ENCODE measurements around the gene FHL5. TPM values are rescaled to one million over a fixed set of nuclear protein-coding genes. Genes with fewer than 3 reads are reported as not detected.
"Not testable (repeated sequence)": the region's sequence is repeated elsewhere in the genome, so short reads cannot be mapped to it uniquely, and the experiment has no call there.

Gene FHL5
- polyA plus RNA-seq, 1 donor = 1.7 TPM

DNA sequence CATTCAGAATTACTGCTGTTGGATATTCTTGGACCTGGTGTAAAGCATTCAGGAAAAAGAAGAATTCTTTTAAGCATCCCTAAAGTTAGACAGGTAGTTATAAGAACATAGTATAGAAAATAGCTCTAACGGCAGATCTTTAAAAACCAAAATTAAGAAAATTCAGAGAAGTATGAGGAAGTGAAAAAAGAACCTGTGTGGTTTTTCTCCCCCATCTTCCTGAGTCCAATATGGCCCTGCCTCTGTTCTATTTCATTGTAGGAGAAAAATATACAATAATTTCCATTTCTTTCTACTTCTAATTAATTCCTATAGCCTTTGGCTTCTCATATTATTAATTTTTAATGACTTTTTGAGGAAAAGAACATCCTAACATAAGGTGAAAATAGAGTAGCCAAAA lies 47.1 kb downstream of the FHL5 start:
- DNase-seq (ENCODE audit: low read depth) = no peak

GRCh38 chr6:96611342-96611991 lies 48.5 kb downstream of the FHL5 start:
- no peak for DNase-seq (ENCODE audit: low read depth)

GRCh38 chr6:96613291-96613999 lies 50.5 kb downstream of the FHL5 start:
- no peak for DNase-seq (ENCODE audit: low read depth)

DNA sequence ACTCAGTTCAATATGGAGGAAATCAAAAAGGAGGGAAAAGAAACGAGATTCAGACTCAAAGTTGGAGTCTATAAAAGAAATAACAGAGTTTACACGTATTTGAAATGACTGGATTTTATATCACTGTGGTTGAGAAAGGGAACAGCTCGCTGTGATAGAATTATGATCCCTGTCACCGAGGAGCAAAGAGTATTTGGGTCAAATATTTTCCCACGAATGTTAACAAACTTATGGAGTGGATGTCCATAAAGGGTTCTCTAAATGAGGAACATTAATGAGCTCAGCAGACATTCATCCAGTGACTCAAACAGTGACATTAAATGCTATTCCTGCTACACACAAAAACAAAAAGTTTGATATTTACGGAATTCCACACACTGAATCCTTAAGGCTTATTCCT lies 57.9 kb downstream of the FHL5 start:
- DNase-seq (ENCODE audit: low read depth) = no peak

- DNase-seq (ENCODE audit: low read depth) = no peak
Measured at GRCh38 chr6:96621983-96622382, 59.1 kb downstream of the FHL5 start.

DNA sequence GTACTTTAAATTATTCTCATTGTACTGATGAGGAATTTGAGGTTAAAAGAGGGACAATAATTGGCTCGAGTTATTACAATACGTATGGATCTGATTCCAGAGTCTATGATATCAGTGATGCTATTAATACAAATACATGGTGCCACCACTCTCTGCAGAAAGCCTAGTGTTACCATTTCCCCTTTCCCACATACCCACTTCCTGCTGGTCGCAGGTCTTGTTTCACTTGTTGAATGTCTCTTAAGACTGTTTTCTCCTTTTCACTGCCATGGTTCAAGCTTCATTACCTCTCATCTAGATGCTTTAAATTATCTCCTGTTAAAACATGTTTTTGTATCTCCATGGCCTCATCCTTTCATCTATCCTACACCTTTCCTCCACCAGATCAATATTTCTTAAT lies 62.0 kb downstream of the FHL5 start:
- no peak for DNase-seq (ENCODE audit: low read depth)

DNA sequence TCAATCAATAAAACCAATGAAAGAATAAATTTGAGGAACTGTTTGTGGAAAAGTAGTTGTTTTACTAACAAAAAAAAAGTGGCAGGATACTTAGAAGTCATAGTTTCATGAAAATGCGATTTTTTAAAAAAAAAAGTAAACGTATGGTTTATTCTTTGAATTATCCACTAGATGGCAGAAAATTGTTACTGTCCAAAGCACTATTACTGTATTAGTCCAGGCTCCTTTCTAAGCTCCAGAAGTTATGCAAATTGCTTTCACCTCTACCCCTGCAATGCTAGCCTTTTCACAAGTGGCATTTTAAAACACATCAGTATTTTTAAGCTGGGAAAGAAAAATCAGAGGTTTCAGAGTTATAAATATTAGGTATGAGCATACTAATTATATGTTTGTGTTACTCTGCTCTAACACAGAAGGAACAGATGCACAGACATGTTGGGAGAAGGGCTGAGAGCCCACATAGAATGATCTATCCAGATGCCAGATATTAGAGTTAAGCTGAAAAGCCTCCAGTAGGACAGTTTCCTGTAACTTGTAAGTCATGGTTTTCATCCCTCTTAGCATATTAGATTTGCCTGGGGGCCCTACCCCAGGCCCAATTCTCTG lies 63.9 kb downstream of the FHL5 start:
- peak; percentile 6 for DNase-seq (ENCODE audit: low read depth)

DNA sequence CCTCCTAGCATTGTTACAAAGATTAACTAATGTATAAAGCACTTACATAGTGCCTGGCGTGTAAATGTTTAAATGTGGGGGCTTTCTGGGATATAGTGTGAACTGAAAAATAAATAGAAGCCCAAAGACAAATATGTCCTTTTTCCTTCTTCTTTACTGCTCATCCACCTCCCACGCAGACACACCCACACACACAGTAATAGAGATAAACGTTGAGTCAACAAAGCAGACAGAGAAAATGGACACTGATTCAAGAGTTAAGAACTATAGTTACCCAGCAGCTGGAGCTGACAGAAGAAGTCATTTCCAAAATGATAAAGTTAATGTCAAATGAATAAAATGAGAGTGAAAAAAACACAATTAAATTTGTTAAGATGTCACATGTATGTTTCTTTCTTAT lies 68.3 kb downstream of the FHL5 start:
- DNase-seq (ENCODE audit: low read depth) = no peak

DNA sequence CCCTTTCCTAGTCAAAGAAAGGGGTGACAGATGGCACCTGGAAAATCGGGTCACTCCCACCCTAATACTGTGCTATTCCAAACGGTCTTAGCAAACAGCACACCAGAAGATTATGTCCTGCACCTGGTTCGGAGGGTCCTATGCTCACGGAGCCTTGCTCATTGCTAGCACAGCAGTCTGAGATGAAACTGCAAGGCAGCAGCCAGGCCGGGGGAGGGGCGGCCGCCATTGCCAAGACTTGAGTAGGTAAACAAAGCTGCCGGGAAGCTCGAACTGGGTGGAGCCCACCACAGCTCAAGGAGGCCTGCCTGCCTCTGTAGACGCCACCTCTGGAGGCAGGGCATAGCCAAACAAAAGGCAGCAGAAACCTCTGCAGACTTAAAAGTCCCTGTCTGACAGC lies 75.1 kb downstream of the FHL5 start:
- not testable (repeated sequence) for DNase-seq (ENCODE audit: low read depth)

DNA sequence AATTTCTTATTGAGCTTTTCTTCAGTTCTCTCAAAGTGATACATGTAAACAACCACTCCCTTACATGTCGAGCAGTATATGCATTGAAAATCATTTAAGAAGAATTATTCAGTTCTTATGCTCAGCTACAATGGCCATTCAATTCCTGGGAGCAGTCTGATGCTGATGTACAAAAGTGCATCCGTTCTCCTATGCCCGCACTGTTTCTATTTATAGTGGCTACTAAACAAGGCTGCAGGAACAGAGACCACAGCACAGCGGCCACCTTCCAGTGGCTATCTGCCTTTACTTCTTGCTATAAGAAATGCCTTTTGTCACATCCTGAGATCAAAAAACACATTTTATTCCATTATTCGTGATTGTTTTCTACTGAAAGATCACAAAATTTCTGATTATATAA lies 82.2 kb downstream of the FHL5 start:
- DNase-seq (ENCODE audit: low read depth) = no peak

- no peak for DNase-seq (ENCODE audit: low read depth)
Measured at GRCh38 chr6:96649926-96650325, 87.0 kb downstream of the FHL5 start.

- DNase-seq (ENCODE audit: low read depth) = no peak
Measured at GRCh38 chr6:96651816-96652215, 88.9 kb downstream of the FHL5 start.

GRCh38 chr6:96652552-96652951 lies 89.6 kb downstream of the FHL5 start:
- no peak for DNase-seq (ENCODE audit: low read depth)

- DNase-seq (ENCODE audit: low read depth) = no peak
Measured at GRCh38 chr6:96653181-96653580, 90.3 kb downstream of the FHL5 start.

- no peak for DNase-seq (ENCODE audit: low read depth)
Measured at GRCh38 chr6:96656567-96656966, 93.6 kb downstream of the FHL5 start.

GRCh38 chr6:96657344-96657743 lies 94.4 kb downstream of the FHL5 start:
- DNase-seq (ENCODE audit: low read depth) = no peak

DNA sequence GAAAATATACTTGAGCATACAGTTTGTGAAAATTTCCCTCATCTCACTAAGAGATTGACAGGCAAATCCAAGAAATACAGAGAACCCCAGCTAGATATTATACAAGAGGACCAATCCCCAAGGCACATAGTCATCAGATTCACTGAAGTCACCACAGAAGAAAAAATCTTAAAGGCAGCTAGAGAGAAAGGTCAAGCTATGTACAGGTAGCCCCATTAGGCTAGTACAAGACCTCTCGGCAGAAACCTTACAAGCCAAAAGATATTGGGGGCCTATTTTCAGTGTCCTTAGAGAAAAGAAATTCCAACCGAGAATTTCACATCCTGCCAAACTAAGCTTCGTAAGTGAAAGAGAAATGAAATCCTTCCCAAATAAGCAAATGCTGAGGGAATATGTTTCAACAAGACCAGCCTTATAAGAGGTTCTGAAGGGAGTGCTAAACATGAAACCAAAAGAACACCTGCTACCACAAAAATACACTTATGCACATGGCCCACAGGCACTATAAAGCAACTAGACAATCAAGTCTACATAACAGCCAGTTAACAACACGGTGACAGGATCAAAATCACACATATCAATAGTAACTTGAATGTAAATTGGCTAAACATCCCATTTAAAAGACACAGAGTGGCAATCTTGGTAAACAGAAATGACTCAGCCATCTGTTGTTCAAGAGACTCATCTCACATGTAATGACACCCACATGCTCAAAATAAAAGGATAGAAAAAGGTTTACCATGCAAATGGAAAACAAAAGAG lies 96.3 kb downstream of the FHL5 start:
- no peak for DNase-seq (ENCODE audit: low read depth)

Other genes starting within 250 kb of the FHL5 start
- gene UFL1, start 41.3 kb upstream of the FHL5 start, polyA plus RNA-seq (ENCODE audit: insufficient read length) = 28.4 TPM

All from forelimb muscle (tissue), 1 donor.